ENCODE results near the gene PDSS2.
"Not testable (repeated sequence)": the region's sequence is repeated elsewhere in the genome, so short reads cannot be mapped to it uniquely, and the experiment has no call there.

The PDSS2 gene

GRCh38 chr6:107368471-107368870, 90.9 kb downstream of the PDSS2 start:
- TF ChIP-seq CTCF (IDR thresholded peaks at IDR 0.05; ENCODE audit: control insufficient read depth, extremely low read depth, insufficient read depth), result no peak
- DNase-seq (ENCODE audit: low read depth), result no peak
- no peak overlapping the region for H3K4me3 ChIP-seq (ENCODE audit: low read depth, low read length)

- not testable (repeated sequence) for H3K4me3 ChIP-seq (ENCODE audit: low read depth, low read length); DNase-seq (ENCODE audit: low read depth)
These were observed 95.2 kb downstream of the PDSS2 start for GRCh38 chr6:107364173-107364572.

GRCh38 chr6:107361753-107362604, 97.4 kb downstream of the PDSS2 start:
- H3K4me3 ChIP-seq (ENCODE audit: low read depth, low read length), result no peak overlapping the region
- DNase-seq (ENCODE audit: low read depth), result no peak
- no peak for TF ChIP-seq CTCF (IDR thresholded peaks at IDR 0.05; ENCODE audit: control insufficient read depth, extremely low read depth, insufficient read depth)

- no peak for DNase-seq (ENCODE audit: low read depth)
- H3K4me3 ChIP-seq (ENCODE audit: low read depth, low read length), result no peak overlapping the region
- no peak for TF ChIP-seq CTCF (IDR thresholded peaks at IDR 0.05; ENCODE audit: control insufficient read depth, extremely low read depth, insufficient read depth)
These were observed 98.9 kb downstream of the PDSS2 start for GRCh38 chr6:107360476-107360875.

GRCh38 chr6:107357842-107358241, 101.5 kb downstream of the PDSS2 start:
- no peak for DNase-seq (ENCODE audit: low read depth)
- no peak overlapping the region for H3K4me3 ChIP-seq (ENCODE audit: low read depth, low read length)
- no peak for TF ChIP-seq CTCF (IDR thresholded peaks at IDR 0.05; ENCODE audit: control insufficient read depth, extremely low read depth, insufficient read depth)

GRCh38 chr6:107357031-107357430, 102.3 kb downstream of the PDSS2 start:
- H3K4me3 ChIP-seq (ENCODE audit: low read depth, low read length), result no peak overlapping the region
- no peak for TF ChIP-seq CTCF (IDR thresholded peaks at IDR 0.05; ENCODE audit: control insufficient read depth, extremely low read depth, insufficient read depth)
- DNase-seq (ENCODE audit: low read depth), result no peak

GRCh38 chr6:107355659-107356058, 103.7 kb downstream of the PDSS2 start:
- H3K4me3 ChIP-seq (ENCODE audit: low read depth, low read length), result no peak overlapping the region
- DNase-seq (ENCODE audit: low read depth), result no peak
- TF ChIP-seq CTCF (IDR thresholded peaks at IDR 0.05; ENCODE audit: control insufficient read depth, extremely low read depth, insufficient read depth), result no peak
